ENCODE data around the gene ENPP1. TPM values are rescaled to one million over a fixed set of nuclear protein-coding genes. Genes with fewer than 3 reads are reported as not detected.

ENPP1 gene
- polyA plus RNA-seq, 3 donors, result not detected

DNA sequence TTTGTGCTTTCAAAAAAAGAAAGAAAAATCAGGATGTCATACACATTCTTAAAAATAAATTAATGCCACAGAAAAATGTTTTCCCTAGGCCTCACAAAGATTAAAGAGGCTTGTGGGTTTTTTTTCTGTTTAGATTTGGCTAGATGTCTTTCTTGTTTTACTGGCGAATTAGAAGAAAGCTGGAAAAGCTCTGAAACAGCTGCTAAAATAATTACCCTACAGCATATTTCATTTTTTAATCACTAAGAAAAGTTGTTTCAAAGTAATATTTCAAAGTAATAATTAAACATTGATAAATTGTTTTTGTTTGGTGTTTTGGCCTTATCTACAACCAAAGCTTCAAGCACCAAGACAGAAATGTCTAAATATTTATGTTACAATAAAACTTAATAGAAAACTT, 3.7 kb upstream of the ENPP1 start:
- H3K4me1 ChIP-seq (ENCODE audit: control insufficient read depth in 1 of 2, insufficient read depth in 2 of 2, low read length in 2 of 2), result peaks cover 5 to 8% of the 10 kb centered on the region in 2 donors
- no peak overlapping the region for H3K4me3 Mint-ChIP-seq
- H3K27ac Mint-ChIP-seq, result no peak overlapping the region
- no CpG with 5 or more reads among the region's 1 CpG for WGBS (ENCODE audit: insufficient coverage)
- TF ChIP-seq, protein P1, sequence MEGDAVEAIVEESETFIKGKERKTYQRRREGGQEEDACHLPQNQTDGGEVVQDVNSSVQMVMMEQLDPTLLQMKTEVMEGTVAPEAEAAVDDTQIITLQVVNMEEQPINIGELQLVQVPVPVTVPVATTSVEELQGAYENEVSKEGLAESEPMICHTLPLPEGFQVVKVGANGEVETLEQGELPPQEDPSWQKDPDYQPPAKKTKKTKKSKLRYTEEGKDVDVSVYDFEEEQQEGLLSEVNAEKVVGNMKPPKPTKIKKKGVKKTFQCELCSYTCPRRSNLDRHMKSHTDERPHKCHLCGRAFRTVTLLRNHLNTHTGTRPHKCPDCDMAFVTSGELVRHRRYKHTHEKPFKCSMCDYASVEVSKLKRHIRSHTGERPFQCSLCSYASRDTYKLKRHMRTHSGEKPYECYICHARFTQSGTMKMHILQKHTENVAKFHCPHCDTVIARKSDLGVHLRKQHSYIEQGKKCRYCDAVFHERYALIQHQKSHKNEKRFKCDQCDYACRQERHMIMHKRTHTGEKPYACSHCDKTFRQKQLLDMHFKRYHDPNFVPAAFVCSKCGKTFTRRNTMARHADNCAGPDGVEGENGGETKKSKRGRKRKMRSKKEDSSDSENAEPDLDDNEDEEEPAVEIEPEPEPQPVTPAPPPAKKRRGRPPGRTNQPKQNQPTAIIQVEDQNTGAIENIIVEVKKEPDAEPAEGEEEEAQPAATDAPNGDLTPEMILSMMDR (IDR thresholded peaks at IDR 0.05), result no peak
- H3K4me2 ChIP-seq (replicated peaks; ENCODE audit: extremely low read depth, low read length, poor library complexity, severe bottlenecking), result no peak overlapping the region
- peaks cover 0 to 3% of the 10 kb centered on the region in 2 donors for H3K36me3 Mint-ChIP-seq
- H4K20me1 ChIP-seq (ENCODE audit: insufficient read depth, low read length), result no peaks in the 10 kb centered on the region
- peaks cover 0 to 9% (median 4%) of the 10 kb centered on the region in 7 donors for H3K9me3 Mint-ChIP-seq
- H3K27me3 Mint-ChIP-seq (ENCODE audit: low read depth in 3 of 3), result peaks cover 36 to 52% (median 42%) of the 10 kb centered on the region in 3 donors
- peaks cover 31 to 33% of the 10 kb centered on the region in 2 donors for H3K27me3 ChIP-seq (ENCODE audit: control insufficient read depth in 2 of 2, insufficient read depth in 2 of 2, low read length in 2 of 2)
- intact Hi-C loops (cut with micrococcal nuclease), result no loop called here
- H3K27ac ChIP-seq (ENCODE audit: low read depth in 1 of 2, low read length in 2 of 2), result no peak overlapping the region
- peaks cover 0 to 10% of the 10 kb centered on the region in 2 donors for H3K9me3 ChIP-seq (replicated peaks in 1 of 2; ENCODE audit: control insufficient read depth in 1 of 2, insufficient read depth in 1 of 2, low read length in 2 of 2)
- H3K4me1 Mint-ChIP-seq, result peaks cover 11% of the 10 kb centered on the region
- H3K36me3 ChIP-seq (replicated peaks in 1 of 2; ENCODE audit: control insufficient read depth in 1 of 2, insufficient read depth in 2 of 2, low read length in 2 of 2), result no peaks in the 10 kb centered on the region
- H3K79me2 ChIP-seq (ENCODE audit: insufficient read depth, low read length), result no peaks in the 10 kb centered on the region
- no peak for DNase-seq
- no peak overlapping the region for H3K9ac ChIP-seq (ENCODE audit: insufficient read depth, low read length, poor library complexity, severe bottlenecking)
- no peak overlapping the region for H3K4me3 ChIP-seq (replicated peaks in 1 of 3; ENCODE audit: low read depth in 2 of 3, low read length in 3 of 3)
- no peak overlapping the region for H2AFZ ChIP-seq (ENCODE audit: insufficient read depth, low read depth, low read length, poor library complexity, severe bottlenecking)

DNA sequence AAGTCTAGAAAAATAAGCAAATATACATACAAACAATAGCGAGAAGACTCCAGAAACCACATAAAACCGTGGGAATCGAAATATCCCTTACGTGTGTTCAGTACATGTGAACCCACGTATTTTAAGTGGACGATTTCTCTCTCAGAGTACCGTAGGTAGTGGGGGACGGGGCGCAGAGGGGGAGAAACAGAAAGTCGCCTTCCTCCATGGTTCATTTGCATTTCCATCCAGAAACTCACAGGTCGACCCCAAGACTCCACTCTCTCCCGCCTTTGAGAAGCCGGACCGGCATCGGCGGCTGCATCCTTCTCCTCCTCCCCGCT, 538 bp upstream of the ENPP1 start:
- intact Hi-C loops (cut with micrococcal nuclease), result no loop called here
- peaks cover 0 to 9% (median 2%) of the 10 kb centered on the region in 7 donors for H3K9me3 Mint-ChIP-seq
- Histone ChIP-seq H3K4me1 (ENCODE audit: control insufficient read depth in 1 of 2, insufficient read depth in 2 of 2, low read length in 2 of 2) (peaks cover 5 to 8% of the 10 kb centered on the region in 2 donors), H3K4me3 (replicated peaks in 1 of 3; ENCODE audit: low read depth in 2 of 3, low read length in 3 of 3) (peak overlapping the region in 2 of 3 experiments; percentile 17 to 70), H3K79me2 (ENCODE audit: insufficient read depth, low read length) (no peaks in the 10 kb centered on the region), H3K9ac (ENCODE audit: insufficient read depth, low read length, poor library complexity, severe bottlenecking) (no peak overlapping the region), H2AFZ (ENCODE audit: insufficient read depth, low read depth, low read length, poor library complexity, severe bottlenecking) (peak overlapping the region; percentile 55), H3K27ac (ENCODE audit: low read depth in 1 of 2, low read length in 2 of 2) (no peak overlapping the region), H4K20me1 (ENCODE audit: insufficient read depth, low read length) (no peaks in the 10 kb centered on the region), H3K9me3 (replicated peaks in 1 of 2; ENCODE audit: control insufficient read depth in 1 of 2, insufficient read depth in 1 of 2, low read length in 2 of 2) (peaks cover 0 to 10% of the 10 kb centered on the region in 2 donors), H3K27me3 (ENCODE audit: control insufficient read depth in 2 of 2, insufficient read depth in 2 of 2, low read length in 2 of 2) (peaks cover 40 to 46% of the 10 kb centered on the region in 2 donors), H3K4me2 (replicated peaks; ENCODE audit: extremely low read depth, low read length, poor library complexity, severe bottlenecking) (peak overlapping the region; percentile 75), H3K36me3 (replicated peaks in 1 of 2; ENCODE audit: control insufficient read depth in 1 of 2, insufficient read depth in 2 of 2, low read length in 2 of 2) (no peaks in the 10 kb centered on the region)
- peaks cover 50 to 65% (median 51%) of the 10 kb centered on the region in 3 donors for H3K27me3 Mint-ChIP-seq (ENCODE audit: low read depth in 3 of 3)
- TF ChIP-seq, protein P1 (IDR thresholded peaks at IDR 0.05), result no peak
- H3K27ac Mint-ChIP-seq, result peak overlapping the region in 1 of 7 donors; percentile 23
- H3K4me3 Mint-ChIP-seq, result peak overlapping the region; percentile 71 to 93
- H3K36me3 Mint-ChIP-seq, result peaks cover 0 to 3% of the 10 kb centered on the region in 2 donors
- peaks cover 11% of the 10 kb centered on the region for H3K4me1 Mint-ChIP-seq
- WGBS (ENCODE audit: insufficient coverage), result 0% methylated on average over 3 of the region's 17 CpGs
- no peak for DNase-seq
